ENCODE results near the gene GPR149.

The GPR149 gene

GRCh38 chr3:154364849-154365248 lies 65.1 kb downstream of the GPR149 start:
- Histone ChIP-seq H3K27ac (no peak overlapping the region), H3K9me3 (ENCODE audit: severe bottlenecking) (no peaks in the 10 kb centered on the region), H3K4me3 (ENCODE audit: low read depth, low read length) (no peak overlapping the region), H3K27me3 (ENCODE audit: insufficient read depth, low read depth, severe bottlenecking) (no peaks in the 10 kb centered on the region), H3K36me3 (no peaks in the 10 kb centered on the region)
- no peak for DNase-seq
- TF ChIP-seq, protein P1, sequence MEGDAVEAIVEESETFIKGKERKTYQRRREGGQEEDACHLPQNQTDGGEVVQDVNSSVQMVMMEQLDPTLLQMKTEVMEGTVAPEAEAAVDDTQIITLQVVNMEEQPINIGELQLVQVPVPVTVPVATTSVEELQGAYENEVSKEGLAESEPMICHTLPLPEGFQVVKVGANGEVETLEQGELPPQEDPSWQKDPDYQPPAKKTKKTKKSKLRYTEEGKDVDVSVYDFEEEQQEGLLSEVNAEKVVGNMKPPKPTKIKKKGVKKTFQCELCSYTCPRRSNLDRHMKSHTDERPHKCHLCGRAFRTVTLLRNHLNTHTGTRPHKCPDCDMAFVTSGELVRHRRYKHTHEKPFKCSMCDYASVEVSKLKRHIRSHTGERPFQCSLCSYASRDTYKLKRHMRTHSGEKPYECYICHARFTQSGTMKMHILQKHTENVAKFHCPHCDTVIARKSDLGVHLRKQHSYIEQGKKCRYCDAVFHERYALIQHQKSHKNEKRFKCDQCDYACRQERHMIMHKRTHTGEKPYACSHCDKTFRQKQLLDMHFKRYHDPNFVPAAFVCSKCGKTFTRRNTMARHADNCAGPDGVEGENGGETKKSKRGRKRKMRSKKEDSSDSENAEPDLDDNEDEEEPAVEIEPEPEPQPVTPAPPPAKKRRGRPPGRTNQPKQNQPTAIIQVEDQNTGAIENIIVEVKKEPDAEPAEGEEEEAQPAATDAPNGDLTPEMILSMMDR (IDR thresholded peaks at IDR 0.05; ENCODE audit: low read depth, low read length): no peak

GRCh38 chr3:154361099-154361498 lies 68.9 kb downstream of the GPR149 start:
- no peaks in the 10 kb centered on the region for H3K27me3 ChIP-seq (ENCODE audit: insufficient read depth, low read depth, severe bottlenecking)
- H3K9me3 ChIP-seq (ENCODE audit: severe bottlenecking): no peaks in the 10 kb centered on the region
- no peaks in the 10 kb centered on the region for H3K36me3 ChIP-seq
- H3K4me3 ChIP-seq (ENCODE audit: low read depth, low read length): no peak overlapping the region
- no peak for DNase-seq
- no peak overlapping the region for H3K27ac ChIP-seq
- TF ChIP-seq, protein P1 (IDR thresholded peaks at IDR 0.05; ENCODE audit: low read depth, low read length): no peak

GRCh38 chr3:154356009-154356408 lies 74.0 kb downstream of the GPR149 start:
- Histone ChIP-seq H3K36me3 (no peaks in the 10 kb centered on the region), H3K4me3 (ENCODE audit: low read depth, low read length) (no peak overlapping the region), H3K27me3 (ENCODE audit: insufficient read depth, low read depth, severe bottlenecking) (no peaks in the 10 kb centered on the region), H3K9me3 (ENCODE audit: severe bottlenecking) (no peaks in the 10 kb centered on the region), H3K27ac (no peak overlapping the region)
- DNase-seq: no peak
- TF ChIP-seq, protein P1 (IDR thresholded peaks at IDR 0.05; ENCODE audit: low read depth, low read length): no peak

- H3K4me3 ChIP-seq (ENCODE audit: low read depth, low read length): no peak overlapping the region
- DNase-seq: no peak
- H3K36me3 ChIP-seq: no peaks in the 10 kb centered on the region
- TF ChIP-seq, protein P1 (IDR thresholded peaks at IDR 0.05; ENCODE audit: low read depth, low read length): no peak
- H3K9me3 ChIP-seq (ENCODE audit: severe bottlenecking): no peaks in the 10 kb centered on the region
- no peaks in the 10 kb centered on the region for H3K27me3 ChIP-seq (ENCODE audit: insufficient read depth, low read depth, severe bottlenecking)
- H3K27ac ChIP-seq: no peak overlapping the region
Observed at GRCh38 chr3:154349223-154349622, 80.8 kb downstream of the GPR149 start.

GRCh38 chr3:154345422-154346122 lies 84.4 kb downstream of the GPR149 start:
- Histone ChIP-seq H3K9me3 (ENCODE audit: severe bottlenecking) (no peaks in the 10 kb centered on the region), H3K27ac (no peak overlapping the region), H3K4me3 (ENCODE audit: low read depth, low read length) (no peak overlapping the region), H3K27me3 (ENCODE audit: insufficient read depth, low read depth, severe bottlenecking) (no peaks in the 10 kb centered on the region), H3K36me3 (no peaks in the 10 kb centered on the region)
- no peak for DNase-seq
- TF ChIP-seq, protein P1 (IDR thresholded peaks at IDR 0.05; ENCODE audit: low read depth, low read length): no peak

GRCh38 chr3:154338570-154338969 lies 91.4 kb downstream of the GPR149 start:
- no peak overlapping the region for H3K4me3 ChIP-seq (ENCODE audit: low read depth, low read length)
- no peak overlapping the region for H3K27ac ChIP-seq
- no peak for DNase-seq
- no peaks in the 10 kb centered on the region for H3K27me3 ChIP-seq (ENCODE audit: insufficient read depth, low read depth, severe bottlenecking)
- H3K36me3 ChIP-seq: no peaks in the 10 kb centered on the region
- no peaks in the 10 kb centered on the region for H3K9me3 ChIP-seq (ENCODE audit: severe bottlenecking)
- TF ChIP-seq, protein P1 (IDR thresholded peaks at IDR 0.05; ENCODE audit: low read depth, low read length): no peak
